Epithelial cell of esophagus (primary cell): ENCODE measurements around the gene SNUPN.

Experiments
- DNase-seq: peaks from one replicate; pipeline ENCODE4 v3.0.0; 2010; ENCODE audit warnings: low read depth
- H3K4me3 ChIP-seq: 2 replicates; pipeline ENCODE4 v1.5.1; 2011; ENCODE audit warnings: mild to moderate bottlenecking, low read length, control low read depth
- TF ChIP-seq, protein P1 (sequence below): IDR thresholded peaks from 2 replicates; pipeline ENCODE4 v1.5.1; 2011; ENCODE audit warnings: low read depth, mild to moderate bottlenecking, low read length, control low read depth, inconsistent platforms; ENCODE audit not compliant: insufficient read depth; ENCODE audit errors: missing control alignments

SNUPN gene

DNA sequence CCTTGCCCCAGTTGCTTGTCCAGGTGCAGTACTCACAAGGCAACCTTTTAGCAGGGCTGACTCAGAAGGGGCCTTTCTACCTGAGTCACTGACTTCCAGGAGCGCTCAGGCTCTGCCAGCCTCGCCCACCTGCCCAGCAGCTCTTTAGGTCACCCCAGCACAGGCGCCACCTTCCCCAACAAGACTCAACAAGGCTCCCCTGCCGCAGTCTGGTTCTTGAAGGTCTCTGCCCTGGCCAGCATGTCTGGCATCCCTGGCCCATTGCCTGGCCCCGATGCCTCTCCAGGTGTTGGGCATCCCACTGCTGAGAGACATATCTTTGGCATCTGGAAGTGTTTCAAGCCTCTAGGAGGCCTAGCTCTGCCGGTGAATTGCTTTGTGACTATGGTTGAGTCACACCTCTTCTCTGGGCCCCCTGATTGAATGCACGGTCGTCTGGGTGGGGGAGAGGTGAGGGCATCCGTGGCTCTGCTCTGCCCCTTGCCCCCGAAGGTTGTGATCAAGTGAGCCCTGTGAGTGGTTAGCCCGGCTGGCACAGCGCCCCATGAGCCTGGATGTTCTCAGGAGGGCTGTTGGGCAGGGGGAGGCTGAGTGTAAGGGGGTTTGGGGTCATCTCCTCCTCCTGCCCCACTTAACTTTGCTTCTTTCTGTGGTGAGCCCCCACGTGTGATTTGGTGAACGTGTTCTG, 43.8 kb upstream of the SNUPN start:
- TF ChIP-seq, protein P1, sequence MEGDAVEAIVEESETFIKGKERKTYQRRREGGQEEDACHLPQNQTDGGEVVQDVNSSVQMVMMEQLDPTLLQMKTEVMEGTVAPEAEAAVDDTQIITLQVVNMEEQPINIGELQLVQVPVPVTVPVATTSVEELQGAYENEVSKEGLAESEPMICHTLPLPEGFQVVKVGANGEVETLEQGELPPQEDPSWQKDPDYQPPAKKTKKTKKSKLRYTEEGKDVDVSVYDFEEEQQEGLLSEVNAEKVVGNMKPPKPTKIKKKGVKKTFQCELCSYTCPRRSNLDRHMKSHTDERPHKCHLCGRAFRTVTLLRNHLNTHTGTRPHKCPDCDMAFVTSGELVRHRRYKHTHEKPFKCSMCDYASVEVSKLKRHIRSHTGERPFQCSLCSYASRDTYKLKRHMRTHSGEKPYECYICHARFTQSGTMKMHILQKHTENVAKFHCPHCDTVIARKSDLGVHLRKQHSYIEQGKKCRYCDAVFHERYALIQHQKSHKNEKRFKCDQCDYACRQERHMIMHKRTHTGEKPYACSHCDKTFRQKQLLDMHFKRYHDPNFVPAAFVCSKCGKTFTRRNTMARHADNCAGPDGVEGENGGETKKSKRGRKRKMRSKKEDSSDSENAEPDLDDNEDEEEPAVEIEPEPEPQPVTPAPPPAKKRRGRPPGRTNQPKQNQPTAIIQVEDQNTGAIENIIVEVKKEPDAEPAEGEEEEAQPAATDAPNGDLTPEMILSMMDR = peak; percentile 0

DNA sequence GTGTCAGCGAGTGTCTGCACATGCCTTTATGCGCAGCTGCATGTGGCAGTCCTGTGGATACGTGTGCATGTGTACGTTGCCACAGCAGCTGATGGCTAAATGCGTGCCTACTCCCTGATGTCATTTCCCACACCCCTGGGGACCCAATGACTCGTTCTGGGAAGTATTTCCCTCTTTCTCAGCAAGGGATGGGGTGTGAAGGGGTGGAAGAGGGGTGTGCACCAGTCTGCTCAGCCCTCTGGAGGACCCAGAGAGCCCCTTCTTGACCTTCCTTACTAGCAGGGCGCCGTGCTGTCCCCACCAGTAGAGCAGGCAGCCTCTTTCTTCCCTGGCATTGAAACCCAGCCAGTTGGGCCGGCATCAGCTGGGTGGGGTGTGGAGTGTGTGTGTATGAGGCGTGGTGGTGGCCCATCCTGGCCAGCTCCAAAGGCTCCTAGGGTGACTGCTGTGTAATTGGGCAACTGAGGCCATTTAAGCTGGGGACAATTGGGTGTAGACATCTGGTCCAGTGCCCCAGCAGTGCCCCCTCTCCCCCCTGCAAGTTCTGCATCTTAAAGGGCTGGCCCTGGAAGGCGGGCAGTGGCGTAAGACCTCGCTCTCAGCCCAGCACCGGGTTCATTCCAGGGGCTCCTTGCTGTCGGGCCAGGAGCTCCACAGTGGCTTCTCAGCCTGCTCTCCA, 41.4 kb upstream of the SNUPN start:
- DNase-seq = peak; percentile 100
- H3K4me3 ChIP-seq = no peak overlapping the region
- TF ChIP-seq, protein P1 = no peak

More for the DNA sequence above, 43.8 kb upstream of the SNUPN start:
- peak; percentile 99 for DNase-seq
- no peak overlapping the region for H3K4me3 ChIP-seq

DNA sequence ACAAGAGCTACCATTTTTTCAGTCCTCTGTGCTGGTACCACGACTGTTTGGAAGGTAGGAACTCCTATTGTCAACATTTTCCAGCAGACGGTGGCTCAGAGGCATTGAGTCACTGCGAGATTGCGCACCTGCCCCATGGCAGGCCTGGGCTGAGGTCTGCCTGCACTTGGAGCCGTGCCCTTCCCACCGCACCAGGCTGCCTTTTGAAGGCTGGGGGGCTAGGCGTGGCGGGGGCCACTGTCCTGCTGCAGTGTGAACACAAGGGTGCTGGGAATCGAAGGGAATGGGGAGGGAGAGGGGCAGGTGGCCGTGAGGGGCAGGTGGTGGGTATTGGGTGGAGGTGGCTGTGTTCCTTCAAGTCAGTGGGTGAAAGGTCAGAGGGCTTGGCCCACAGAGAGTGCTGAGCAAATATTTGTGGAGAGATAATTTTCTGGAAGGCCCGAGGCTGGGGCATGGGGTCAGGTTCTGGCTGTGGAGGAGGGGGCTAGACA, 38.5 kb upstream of the SNUPN start:
- peak; percentile 84 for DNase-seq
- TF ChIP-seq, protein P1 = no peak
- no peak overlapping the region for H3K4me3 ChIP-seq

- no peak overlapping the region for H3K4me3 ChIP-seq
- TF ChIP-seq, protein P1 = no peak
- no peak for DNase-seq
Measured at GRCh38 chr15:75662823-75663519, 37.4 kb upstream of the SNUPN start.

DNA sequence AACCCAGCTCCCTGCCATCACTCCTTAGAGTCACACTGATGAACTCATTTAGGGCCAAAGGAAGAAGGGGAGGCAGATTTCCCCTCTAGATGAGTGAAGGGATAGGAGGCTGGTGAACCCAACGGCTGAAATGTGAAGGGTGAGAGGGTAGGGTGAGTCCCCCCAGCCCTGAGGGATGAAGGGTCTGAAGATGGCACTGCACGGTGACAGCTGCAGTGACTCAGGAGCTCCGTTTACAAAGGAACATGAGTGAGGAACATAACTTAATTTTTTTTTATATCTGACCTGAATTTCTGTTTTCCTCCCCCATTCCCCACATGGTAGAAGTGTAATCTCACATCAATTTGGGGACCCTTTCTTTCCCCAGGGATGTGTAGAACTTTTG, 36.2 kb upstream of the SNUPN start:
- no peak for DNase-seq
- TF ChIP-seq, protein P1 = no peak
- H3K4me3 ChIP-seq = no peak overlapping the region

- TF ChIP-seq, protein P1 = no peak
- no peak overlapping the region for H3K4me3 ChIP-seq
- DNase-seq = peak; percentile 99
Measured at GRCh38 chr15:75661100-75661755, 35.7 kb upstream of the SNUPN start.
